ENCODE results near the gene SCFD2.

Gene SCFD2

DNA sequence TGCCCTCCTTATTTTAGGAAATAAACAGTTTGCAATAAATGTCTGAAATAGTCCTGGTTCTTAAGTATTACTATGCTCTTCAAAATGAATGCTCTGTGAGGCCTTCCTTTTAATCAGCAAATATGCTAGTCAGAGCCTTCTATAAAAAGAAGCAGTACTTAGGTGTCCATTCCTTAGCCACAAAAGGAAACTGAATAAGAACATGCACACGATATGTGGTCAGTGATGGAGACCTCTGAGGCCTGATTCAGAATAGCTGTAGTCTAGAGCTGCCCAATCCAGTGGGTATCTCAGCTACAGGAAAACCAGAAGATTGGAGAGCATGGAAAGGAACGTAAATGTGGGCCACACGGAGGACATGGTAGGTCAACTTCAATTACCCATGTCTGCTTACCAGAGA is 361.9 kb downstream of the SCFD2 start:
- H3K27ac ChIP-seq = no peak overlapping the region
- DNase-seq (ENCODE audit: low spot score) = no peak
- TF ChIP-seq, protein P1, sequence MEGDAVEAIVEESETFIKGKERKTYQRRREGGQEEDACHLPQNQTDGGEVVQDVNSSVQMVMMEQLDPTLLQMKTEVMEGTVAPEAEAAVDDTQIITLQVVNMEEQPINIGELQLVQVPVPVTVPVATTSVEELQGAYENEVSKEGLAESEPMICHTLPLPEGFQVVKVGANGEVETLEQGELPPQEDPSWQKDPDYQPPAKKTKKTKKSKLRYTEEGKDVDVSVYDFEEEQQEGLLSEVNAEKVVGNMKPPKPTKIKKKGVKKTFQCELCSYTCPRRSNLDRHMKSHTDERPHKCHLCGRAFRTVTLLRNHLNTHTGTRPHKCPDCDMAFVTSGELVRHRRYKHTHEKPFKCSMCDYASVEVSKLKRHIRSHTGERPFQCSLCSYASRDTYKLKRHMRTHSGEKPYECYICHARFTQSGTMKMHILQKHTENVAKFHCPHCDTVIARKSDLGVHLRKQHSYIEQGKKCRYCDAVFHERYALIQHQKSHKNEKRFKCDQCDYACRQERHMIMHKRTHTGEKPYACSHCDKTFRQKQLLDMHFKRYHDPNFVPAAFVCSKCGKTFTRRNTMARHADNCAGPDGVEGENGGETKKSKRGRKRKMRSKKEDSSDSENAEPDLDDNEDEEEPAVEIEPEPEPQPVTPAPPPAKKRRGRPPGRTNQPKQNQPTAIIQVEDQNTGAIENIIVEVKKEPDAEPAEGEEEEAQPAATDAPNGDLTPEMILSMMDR (conservative IDR thresholded peaks at IDR 0.05; ENCODE audit: low read depth) = no peak
- ChIA-PET CTCF (interaction anchor here (0.6 kb wide), 2 partner anchors 76 to 79 kb away, joined by 3 read pairs; no protein-coding TSS in a partner anchor), POLR2A (ENCODE audit: low non-redundant PET) (no interaction called here)

DNA sequence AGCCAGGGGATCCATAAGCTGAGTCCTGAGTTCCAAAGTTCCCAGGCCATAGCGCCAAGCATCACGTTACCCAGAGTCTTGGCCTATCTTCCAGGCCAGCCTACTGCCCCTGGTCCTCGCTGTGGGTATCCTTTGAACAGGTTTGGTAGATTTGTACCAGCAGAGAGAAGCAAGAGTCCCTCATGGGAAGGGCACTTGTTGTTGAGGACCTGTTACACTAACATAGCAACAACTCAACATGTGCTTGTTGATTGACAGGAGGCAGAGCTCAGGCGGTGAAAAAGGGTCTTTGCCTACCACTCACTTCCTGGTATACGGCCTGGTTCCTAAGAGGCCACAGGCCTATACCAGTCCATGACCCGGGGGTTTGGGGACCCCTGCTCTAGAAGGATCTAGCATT is 365.3 kb downstream of the SCFD2 start:
- H3K27ac ChIP-seq = no peak overlapping the region
- no peak for DNase-seq (ENCODE audit: low spot score)
- ChIA-PET CTCF (interaction anchor here (0.6 kb wide), 1 partner anchor 197 kb away, joined by 6 read pairs; no protein-coding TSS in a partner anchor), POLR2A (ENCODE audit: low non-redundant PET) (no interaction called here)
- TF ChIP-seq, protein P1 (conservative IDR thresholded peaks at IDR 0.05; ENCODE audit: low read depth) = no peak

DNA sequence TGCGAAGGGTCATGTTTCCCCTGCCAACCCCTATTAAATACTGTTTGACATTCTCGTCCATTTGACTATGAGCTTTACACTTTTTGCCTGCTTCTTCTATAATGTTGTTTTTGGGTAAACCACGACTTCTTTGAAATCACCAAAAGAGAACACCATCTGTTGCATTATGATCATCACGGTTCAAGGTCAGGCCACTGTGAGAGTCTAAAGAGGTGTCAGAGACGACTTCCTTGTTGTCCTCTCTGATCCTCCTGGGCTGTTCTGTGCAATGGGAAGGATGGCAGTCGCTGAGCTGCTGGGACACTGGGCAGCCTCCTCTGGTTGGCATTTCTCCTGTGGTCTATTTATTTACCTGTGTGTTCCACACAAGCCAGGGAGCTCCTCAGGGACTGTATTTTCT is 366.2 kb downstream of the SCFD2 start:
- no peak for DNase-seq (ENCODE audit: low spot score)
- CTCF ChIA-PET = interaction anchor here (0.6 kb wide), 1 partner anchor 1264 kb away, joined by 3 read pairs; no protein-coding TSS in a partner anchor
- TF ChIP-seq, protein P1 (conservative IDR thresholded peaks at IDR 0.05; ENCODE audit: low read depth) = no peak
- POLR2A ChIA-PET (ENCODE audit: low non-redundant PET) = no interaction called here
- H3K27ac ChIP-seq = no peak overlapping the region

DNA sequence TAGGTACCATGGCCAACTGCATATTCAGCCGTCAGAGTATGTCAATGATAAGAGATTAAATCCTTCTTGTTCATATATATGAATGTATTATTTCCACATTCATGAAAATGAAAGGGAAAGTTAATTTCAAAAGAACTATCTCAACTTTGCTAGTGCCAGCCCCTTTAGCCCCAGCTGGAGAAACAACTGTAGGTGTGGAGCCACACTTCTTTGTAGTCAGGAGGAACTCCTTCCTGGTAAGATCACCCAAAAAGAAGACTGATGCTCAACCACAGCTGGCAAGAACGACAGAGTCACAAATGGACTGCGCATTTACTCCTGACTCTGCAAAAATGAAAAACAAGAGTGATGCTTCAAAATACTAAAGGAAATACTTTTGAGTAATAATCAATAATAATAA is 367.4 kb downstream of the SCFD2 start:
- no peak for DNase-seq (ENCODE audit: low spot score)
- ChIA-PET POLR2A (ENCODE audit: low non-redundant PET) (no interaction called here), CTCF (interaction anchor here (0.6 kb wide), 1 partner anchor 557 kb away, joined by 3 read pairs; no protein-coding TSS in a partner anchor)
- H3K27ac ChIP-seq = no peak overlapping the region
- TF ChIP-seq, protein P1 (conservative IDR thresholded peaks at IDR 0.05; ENCODE audit: low read depth) = no peak

DNA sequence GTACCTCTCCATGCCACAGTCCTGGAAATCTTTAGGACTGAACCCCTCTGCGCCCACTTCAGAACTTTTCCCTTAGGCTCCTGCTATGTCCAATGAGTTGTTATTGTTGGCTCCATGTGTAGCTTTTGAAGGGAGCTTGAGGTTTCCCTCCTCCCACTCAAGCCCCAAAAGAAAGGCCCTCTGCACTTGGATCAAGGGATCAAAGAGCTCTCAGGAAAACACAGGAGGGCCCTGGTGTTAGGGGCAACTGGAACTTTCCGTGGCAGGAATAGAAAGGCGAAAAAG is 368.8 kb downstream of the SCFD2 start:
- no peak overlapping the region for H3K27ac ChIP-seq
- ChIA-PET POLR2A (ENCODE audit: low non-redundant PET) (no interaction called here), CTCF (no interaction called here)
- no peak for DNase-seq (ENCODE audit: low spot score)
- TF ChIP-seq, protein P1 (conservative IDR thresholded peaks at IDR 0.05; ENCODE audit: low read depth) = no peak

DNA sequence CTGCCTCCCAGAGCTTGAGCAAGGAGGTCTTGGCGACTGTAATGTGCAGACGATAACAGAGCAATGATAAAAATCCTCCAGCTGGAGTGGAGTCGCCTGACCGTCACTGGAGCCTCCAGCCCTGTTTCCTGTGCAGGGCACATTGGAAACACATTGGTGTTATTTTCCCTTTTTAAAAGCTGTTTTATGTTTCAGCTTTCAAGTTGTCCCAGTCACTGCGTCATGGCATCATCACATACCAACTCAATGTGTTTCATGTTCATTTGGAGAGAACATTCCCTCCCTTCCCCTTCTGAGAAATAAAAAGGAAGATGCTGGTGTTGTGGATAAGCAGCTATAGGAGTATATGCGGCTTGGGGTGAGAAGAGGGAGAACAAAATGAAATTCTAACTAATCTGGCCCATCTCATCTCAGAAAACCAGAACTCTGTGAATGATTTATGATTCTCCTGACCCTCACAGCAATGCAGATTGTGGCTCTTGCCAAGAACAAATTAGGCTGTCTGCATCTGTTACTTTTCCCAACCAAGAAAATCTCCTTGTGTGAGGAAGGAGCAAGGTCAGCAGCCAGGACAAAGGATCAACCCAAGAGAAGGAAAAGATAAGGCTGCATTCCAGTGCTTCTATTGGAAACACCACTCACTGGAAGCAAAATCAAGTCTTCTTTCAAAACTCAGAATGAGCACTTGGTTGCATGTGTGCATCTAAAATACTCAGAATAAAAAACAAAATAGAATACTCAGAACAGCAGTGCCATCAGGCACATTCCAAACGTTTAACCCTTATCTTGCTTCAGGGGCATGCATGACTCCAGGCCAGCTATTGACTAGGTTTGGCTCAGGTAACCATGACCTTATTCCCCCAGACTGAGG is 369.4 kb downstream of the SCFD2 start:
- no peak for DNase-seq (ENCODE audit: low spot score)
- POLR2A ChIA-PET (ENCODE audit: low non-redundant PET) = no interaction called here
- no peak overlapping the region for H3K27ac ChIP-seq
- CTCF ChIA-PET = no interaction called here
- TF ChIP-seq, protein P1 (conservative IDR thresholded peaks at IDR 0.05; ENCODE audit: low read depth) = no peak

All from RWPE1 (cell line).